ENCODE results near the gene STOML1. TPM values are rescaled to one million over a fixed set of nuclear protein-coding genes. Genes with fewer than 3 reads are reported as not detected.
A peak's percentile ranks its signal among the peaks of the same experiment; 100 is the strongest.

Gene STOML1
- total and polyA plus RNA-seq, 2 donors from 2014 or later = 15.0 to 22.2 TPM

DNA sequence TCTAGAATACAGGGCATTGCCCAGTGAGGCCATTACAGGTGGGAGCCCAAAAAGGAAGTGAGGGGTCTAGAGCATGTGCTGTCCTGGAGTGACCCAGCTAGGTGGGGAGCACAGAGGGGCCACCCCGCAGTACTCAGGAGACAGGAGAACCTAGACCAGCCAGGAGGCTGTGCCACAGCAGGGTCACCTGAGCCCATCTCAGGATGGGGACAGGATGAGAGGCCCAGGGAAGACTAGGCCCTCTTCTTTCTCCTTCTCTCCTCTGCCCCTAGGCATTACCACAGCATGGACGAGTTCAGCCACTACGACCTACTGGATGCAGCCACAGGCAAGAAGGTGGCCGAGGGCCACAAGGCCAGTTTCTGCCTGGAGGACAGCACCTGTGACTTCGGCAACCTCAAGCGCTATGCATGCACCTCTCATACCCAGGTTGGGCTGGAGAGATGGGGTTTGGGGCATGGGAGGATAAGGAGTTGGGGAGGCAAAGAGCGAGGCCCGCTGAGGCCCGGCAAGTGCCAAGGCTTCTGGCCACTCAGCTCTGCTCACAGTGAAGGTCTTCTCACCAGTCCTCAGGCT lies 45.2 kb downstream of the STOML1 start:
- TF ChIP-seq, protein P1, sequence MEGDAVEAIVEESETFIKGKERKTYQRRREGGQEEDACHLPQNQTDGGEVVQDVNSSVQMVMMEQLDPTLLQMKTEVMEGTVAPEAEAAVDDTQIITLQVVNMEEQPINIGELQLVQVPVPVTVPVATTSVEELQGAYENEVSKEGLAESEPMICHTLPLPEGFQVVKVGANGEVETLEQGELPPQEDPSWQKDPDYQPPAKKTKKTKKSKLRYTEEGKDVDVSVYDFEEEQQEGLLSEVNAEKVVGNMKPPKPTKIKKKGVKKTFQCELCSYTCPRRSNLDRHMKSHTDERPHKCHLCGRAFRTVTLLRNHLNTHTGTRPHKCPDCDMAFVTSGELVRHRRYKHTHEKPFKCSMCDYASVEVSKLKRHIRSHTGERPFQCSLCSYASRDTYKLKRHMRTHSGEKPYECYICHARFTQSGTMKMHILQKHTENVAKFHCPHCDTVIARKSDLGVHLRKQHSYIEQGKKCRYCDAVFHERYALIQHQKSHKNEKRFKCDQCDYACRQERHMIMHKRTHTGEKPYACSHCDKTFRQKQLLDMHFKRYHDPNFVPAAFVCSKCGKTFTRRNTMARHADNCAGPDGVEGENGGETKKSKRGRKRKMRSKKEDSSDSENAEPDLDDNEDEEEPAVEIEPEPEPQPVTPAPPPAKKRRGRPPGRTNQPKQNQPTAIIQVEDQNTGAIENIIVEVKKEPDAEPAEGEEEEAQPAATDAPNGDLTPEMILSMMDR (IDR thresholded peaks at IDR 0.05; ENCODE audit: borderline replicate concordance, extremely low read depth, insufficient read depth) = no peak
- FAIRE-seq (no peak), DNase-seq (peak in 1 of 5 donors; percentile 51)
- Histone ChIP-seq H3K27me3 (ENCODE audit: control insufficient read depth, insufficient read depth, low read length) (no peaks in the 10 kb centered on the region), H3K4me3 (ENCODE audit: low read length in 3 of 3) (no peak overlapping the region), H3K9me3 (ENCODE audit: control insufficient read depth in 2 of 3, insufficient read depth in 1 of 3, low read length in 3 of 3) (no peaks in the 10 kb centered on the region), H3K27ac (ENCODE audit: low read depth in 2 of 2, low read length in 2 of 2) (no peak overlapping the region), H3K4me1 (ENCODE audit: control insufficient read depth in 2 of 3, insufficient read depth in 2 of 3, low read depth in 1 of 3, low read length in 3 of 3) (peaks cover 0 to 7% (median 5%) of the 10 kb centered on the region in 3 donors), H3K9ac (ENCODE audit: low read length in 3 of 3) (no peak overlapping the region), H3K36me3 (ENCODE audit: control insufficient read depth in 2 of 3, insufficient read depth in 3 of 3, low read length in 3 of 3) (peaks cover 0 to 7% (median 6%) of the 10 kb centered on the region in 3 donors)
- intact Hi-C loops (cut with DNase I) = no loop called here

DNA sequence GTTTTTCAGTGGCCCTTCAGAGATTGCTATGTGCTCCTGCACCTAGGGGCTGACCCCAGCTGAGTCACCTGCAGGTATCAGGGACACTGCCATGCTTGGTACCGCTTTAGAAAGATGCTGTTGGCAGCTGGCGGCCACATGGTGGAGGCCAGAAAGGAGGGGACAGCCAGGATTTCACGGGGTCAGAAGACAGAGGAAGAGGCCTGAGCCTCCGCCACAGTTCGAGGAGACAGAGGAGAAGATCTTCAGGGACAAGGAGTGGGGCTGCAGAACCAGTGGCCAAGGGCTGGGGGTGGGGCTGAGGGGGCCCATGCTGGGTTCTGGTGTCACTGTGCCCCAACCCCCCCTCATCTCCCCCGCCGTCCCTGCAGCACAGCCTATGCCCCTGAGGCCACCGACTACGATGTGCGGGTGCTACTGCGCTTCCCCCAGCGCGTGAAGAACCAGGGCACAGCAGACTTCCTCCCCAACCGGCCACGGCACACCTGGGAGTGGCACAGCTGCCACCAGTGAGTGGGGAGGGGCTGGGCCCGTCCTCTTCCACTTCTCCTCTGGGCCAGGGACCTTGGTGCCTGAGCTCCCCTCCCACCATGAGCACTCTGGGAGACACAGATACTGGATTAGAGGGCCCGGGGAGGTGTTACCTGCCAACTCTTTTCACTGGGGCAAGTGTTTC lies 45.9 kb downstream of the STOML1 start:
- intact Hi-C loops (cut with DNase I) = no loop called here
- H3K4me1 ChIP-seq (ENCODE audit: control insufficient read depth in 2 of 3, insufficient read depth in 2 of 3, low read depth in 1 of 3, low read length in 3 of 3) = peaks cover 0 to under 1% (median 0%) of the 10 kb centered on the region in 3 donors
- DNase-seq = peak in 1 of 5 donors; percentile 59

GRCh38 chr15:73945130-73945508 lies 47.0 kb downstream of the STOML1 start:
- no peaks in the 10 kb centered on the region for H3K9me3 ChIP-seq (ENCODE audit: control insufficient read depth in 2 of 3, insufficient read depth in 1 of 3, low read length in 3 of 3)
- no peak overlapping the region for H3K27ac ChIP-seq (ENCODE audit: low read depth in 2 of 2, low read length in 2 of 2)
- no peak overlapping the region for H3K9ac ChIP-seq (ENCODE audit: low read length in 3 of 3)
- no peaks in the 10 kb centered on the region for H3K27me3 ChIP-seq (ENCODE audit: control insufficient read depth, insufficient read depth, low read length)
- H3K4me3 ChIP-seq (ENCODE audit: low read length in 3 of 3) = no peak overlapping the region
- peaks cover 0 to 7% (median 6%) of the 10 kb centered on the region in 3 donors for H3K36me3 ChIP-seq (ENCODE audit: control insufficient read depth in 2 of 3, insufficient read depth in 3 of 3, low read length in 3 of 3)
- no peak for FAIRE-seq
- H3K4me1 ChIP-seq (ENCODE audit: control insufficient read depth in 2 of 3, insufficient read depth in 2 of 3, low read depth in 1 of 3, low read length in 3 of 3) = peaks cover 0 to 2% (median 0%) of the 10 kb centered on the region in 3 donors
- TF ChIP-seq, protein P1 (IDR thresholded peaks at IDR 0.05; ENCODE audit: borderline replicate concordance, extremely low read depth, insufficient read depth) = no peak
- peak in 1 of 5 donors; percentile 7 for DNase-seq
- intact Hi-C loops (cut with DNase I) = no loop called here

More for the DNA sequence above, 45.9 kb downstream of the STOML1 start:
- Histone ChIP-seq H3K27ac (ENCODE audit: low read depth in 2 of 2, low read length in 2 of 2) (no peak overlapping the region), H3K4me3 (ENCODE audit: low read length in 3 of 3) (no peak overlapping the region), H3K9ac (ENCODE audit: low read length in 3 of 3) (no peak overlapping the region), H3K27me3 (ENCODE audit: control insufficient read depth, insufficient read depth, low read length) (no peaks in the 10 kb centered on the region), H3K9me3 (ENCODE audit: control insufficient read depth in 2 of 3, insufficient read depth in 1 of 3, low read length in 3 of 3) (no peaks in the 10 kb centered on the region), H3K36me3 (ENCODE audit: control insufficient read depth in 2 of 3, insufficient read depth in 3 of 3, low read length in 3 of 3) (peaks cover 0 to 7% (median 6%) of the 10 kb centered on the region in 3 donors)
- no peak for FAIRE-seq
- TF ChIP-seq, protein P1 (IDR thresholded peaks at IDR 0.05; ENCODE audit: borderline replicate concordance, extremely low read depth, insufficient read depth) = no peak

Measured in kidney (tissue), 14 donors.